GM12801 (cell line): ENCODE data around the gene MLLT10.

Experiments used
- CTCF ChIP-seq: IDR thresholded peaks from one replicate; pipeline ENCODE4 v1.5.1; 2011; ENCODE audit warnings: control low read depth; ENCODE audit not compliant: insufficient read length; ENCODE audit errors: extremely low read depth

MLLT10 gene

GRCh38 chr10:21534604-21535493 is 817 bp downstream of the MLLT10 start:
- no peak for TF ChIP-seq CTCF

DNA sequence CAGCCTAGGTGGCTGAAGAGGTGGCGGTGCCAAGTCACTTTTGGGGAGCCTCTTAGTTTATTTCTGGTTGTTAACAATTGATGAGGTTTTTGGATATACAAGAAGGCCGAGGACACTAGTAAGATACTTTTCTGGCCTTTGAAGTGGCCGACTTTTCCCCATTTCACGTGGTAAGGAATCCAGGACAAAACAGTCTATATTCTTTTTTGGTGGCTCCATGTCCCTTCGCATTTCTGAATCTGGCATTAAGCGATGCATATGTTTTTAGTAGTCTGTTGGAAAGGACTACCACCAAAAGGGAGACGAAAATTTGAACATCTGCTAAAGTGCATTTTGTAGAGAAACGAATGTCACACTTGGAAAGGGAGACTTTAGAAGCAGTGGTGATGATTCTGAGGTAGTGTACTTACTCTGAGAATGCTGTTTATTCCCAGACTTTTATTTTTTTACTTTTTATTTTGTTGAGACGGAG is 1.5 kb downstream of the MLLT10 start:
- TF ChIP-seq CTCF: no peak

DNA sequence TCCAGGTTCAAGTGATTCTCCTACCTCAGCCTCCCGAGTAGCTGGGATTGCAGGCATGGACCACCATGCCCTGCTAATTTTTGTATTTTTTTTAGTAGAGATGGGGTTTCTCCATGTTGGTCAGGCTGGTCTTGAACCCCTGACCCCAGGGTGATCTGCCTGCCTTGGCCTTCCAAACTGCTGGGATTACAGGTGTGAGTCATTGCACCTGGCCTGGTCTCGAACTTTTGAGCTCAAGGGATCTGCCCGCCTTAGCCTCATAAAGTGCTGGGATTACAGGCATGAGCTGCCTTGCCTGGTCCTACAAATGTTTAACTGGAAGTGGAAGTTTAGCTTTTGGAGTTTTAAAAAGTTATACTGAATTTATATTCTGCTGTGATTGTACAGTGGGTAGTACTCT is 2.8 kb downstream of the MLLT10 start:
- TF ChIP-seq CTCF: no peak

- TF ChIP-seq CTCF: no peak
Observed at GRCh38 chr10:21547246-21547645, 13.2 kb downstream of the MLLT10 start.

- no peak for TF ChIP-seq CTCF
Observed at GRCh38 chr10:21552638-21553037, 18.6 kb downstream of the MLLT10 start.

DNA sequence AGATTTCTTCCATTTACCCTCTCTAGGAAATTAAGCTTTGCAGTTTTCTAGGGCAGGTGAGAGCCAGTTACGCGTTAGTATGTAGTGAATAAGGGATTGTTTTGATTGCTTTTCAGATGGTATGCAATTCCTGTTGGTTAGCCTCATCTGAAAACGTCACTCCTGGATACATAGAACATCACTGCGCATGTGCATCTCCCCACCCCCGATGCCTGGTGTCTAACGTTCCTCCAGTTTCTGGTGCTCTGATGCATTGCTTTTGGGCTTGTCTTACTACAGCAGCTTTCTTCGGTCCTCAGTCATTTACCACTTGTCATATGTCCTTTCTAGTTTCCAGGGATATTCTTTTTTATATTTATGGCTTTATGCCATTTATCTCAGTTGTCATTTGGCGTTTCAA is 22.5 kb downstream of the MLLT10 start:
- TF ChIP-seq CTCF: no peak

DNA sequence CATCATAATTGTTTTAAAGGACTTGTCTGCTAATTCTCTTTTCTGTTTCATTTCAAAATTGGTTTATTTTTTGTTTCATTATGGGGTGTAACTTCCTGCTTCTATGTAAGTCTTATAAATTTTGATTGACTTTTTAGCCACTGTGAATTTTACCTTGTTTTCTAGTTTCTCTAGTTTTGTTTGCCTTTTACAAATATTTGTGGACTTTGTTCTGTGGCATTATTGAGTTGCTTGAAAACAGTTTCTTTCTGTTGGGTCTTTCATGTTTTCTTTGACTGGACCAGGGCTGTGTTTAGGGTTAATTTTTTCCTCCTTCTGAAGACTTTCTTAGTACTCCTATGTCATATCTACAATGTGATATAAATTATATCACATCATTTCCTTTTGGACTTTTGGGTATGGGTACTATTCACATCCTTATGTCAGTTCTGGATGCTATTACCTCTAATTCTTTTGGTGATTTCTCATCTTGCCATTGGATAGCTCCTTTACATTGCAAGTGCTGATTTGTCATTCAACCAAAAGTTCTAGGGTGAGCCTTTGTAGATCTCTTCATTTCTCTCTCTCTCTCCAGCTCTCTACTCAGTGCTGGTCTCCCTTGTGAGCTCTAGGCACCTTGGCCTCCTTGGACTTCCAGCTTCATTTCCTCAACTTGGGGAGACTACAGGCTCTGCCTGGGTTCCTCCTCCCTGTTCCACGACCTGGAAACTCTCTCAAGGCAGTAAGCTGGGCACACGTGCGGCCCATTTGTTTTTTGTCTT is 36.9 kb downstream of the MLLT10 start:
- TF ChIP-seq CTCF: no peak
